ENCODE data around the gene NR5A1.

Gene NR5A1

DNA sequence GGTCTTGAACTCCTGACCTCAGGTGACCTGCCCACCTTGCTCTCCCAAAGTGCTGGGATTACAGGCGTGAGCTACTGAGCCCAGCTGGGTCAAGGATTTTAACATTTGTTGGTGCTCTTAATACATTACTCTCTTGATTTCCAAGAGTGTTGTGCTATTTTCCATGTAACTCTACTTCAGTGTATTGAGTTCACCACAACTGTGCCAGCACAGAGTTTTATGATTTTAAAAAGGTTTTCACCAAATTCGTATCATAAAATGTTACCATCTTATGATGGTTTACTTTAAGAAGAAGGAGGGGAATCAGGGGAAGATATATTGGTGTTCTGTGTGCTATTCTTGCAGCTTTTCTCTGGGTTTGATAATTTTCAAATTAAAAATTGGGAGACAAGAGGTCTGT lies 63.6 kb downstream of the NR5A1 start:
- no peaks in the 10 kb centered on the region for H3F3A ChIP-seq (ENCODE audit: insufficient read depth, low read length)
- H4K20me1 ChIP-seq (ENCODE audit: insufficient read depth, low read length): no peaks in the 10 kb centered on the region
- TF ChIP-seq, protein P1, sequence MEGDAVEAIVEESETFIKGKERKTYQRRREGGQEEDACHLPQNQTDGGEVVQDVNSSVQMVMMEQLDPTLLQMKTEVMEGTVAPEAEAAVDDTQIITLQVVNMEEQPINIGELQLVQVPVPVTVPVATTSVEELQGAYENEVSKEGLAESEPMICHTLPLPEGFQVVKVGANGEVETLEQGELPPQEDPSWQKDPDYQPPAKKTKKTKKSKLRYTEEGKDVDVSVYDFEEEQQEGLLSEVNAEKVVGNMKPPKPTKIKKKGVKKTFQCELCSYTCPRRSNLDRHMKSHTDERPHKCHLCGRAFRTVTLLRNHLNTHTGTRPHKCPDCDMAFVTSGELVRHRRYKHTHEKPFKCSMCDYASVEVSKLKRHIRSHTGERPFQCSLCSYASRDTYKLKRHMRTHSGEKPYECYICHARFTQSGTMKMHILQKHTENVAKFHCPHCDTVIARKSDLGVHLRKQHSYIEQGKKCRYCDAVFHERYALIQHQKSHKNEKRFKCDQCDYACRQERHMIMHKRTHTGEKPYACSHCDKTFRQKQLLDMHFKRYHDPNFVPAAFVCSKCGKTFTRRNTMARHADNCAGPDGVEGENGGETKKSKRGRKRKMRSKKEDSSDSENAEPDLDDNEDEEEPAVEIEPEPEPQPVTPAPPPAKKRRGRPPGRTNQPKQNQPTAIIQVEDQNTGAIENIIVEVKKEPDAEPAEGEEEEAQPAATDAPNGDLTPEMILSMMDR (IDR thresholded peaks at IDR 0.05; ENCODE audit: low read length): no peak
- TF ChIP-seq EZH2 (optimal IDR thresholded peaks at IDR 0.05; ENCODE audit: low read depth, low read length): no peak
- no peak for TF ChIP-seq EZH2phosphoT487 (IDR thresholded peaks at IDR 0.05; ENCODE audit: low read length)
- H2AFZ ChIP-seq (ENCODE audit: low read length): no peak overlapping the region
- no peak overlapping the region for H3K4me3 ChIP-seq (ENCODE audit: low read length)
- no peak for DNase-seq
- H3K4me1 ChIP-seq (ENCODE audit: low read length): no peaks in the 10 kb centered on the region
- H3K9me2 ChIP-seq (replicated peaks; ENCODE audit: insufficient read depth, low read length): no peaks in the 10 kb centered on the region
- H3K9me3 ChIP-seq (replicated peaks; ENCODE audit: insufficient read depth, low read length): no peaks in the 10 kb centered on the region
- H3K79me2 ChIP-seq (ENCODE audit: low read length): no peaks in the 10 kb centered on the region
- no peaks in the 10 kb centered on the region for H3K36me3 ChIP-seq (replicated peaks; ENCODE audit: insufficient read depth, low read length)
- H3K27me3 ChIP-seq (replicated peaks; ENCODE audit: insufficient read depth, low read length): no peaks in the 10 kb centered on the region
- no peak overlapping the region for H3K9ac ChIP-seq (ENCODE audit: low read length)
- no peak overlapping the region for H3K27ac ChIP-seq (ENCODE audit: low read length)
- H3K4me2 ChIP-seq (ENCODE audit: low read depth, low read length): no peak overlapping the region

- Histone ChIP-seq H3K4me1 (ENCODE audit: low read length) (no peaks in the 10 kb centered on the region), H3K79me2 (ENCODE audit: low read length) (no peaks in the 10 kb centered on the region), H3K27ac (ENCODE audit: low read length) (no peak overlapping the region)
Measured at GRCh38 chr9:124442826-124443225, 64.4 kb downstream of the NR5A1 start.

GRCh38 chr9:124442379-124442778 lies 64.8 kb downstream of the NR5A1 start:
- no peaks in the 10 kb centered on the region for H4K20me1 ChIP-seq (ENCODE audit: insufficient read depth, low read length)
- no peaks in the 10 kb centered on the region for H3K9me3 ChIP-seq (replicated peaks; ENCODE audit: insufficient read depth, low read length)
- no peak overlapping the region for H3K4me2 ChIP-seq (ENCODE audit: low read depth, low read length)
- H3K79me2 ChIP-seq (ENCODE audit: low read length): no peaks in the 10 kb centered on the region
- TF ChIP-seq, protein P1 (IDR thresholded peaks at IDR 0.05; ENCODE audit: low read length): no peak
- TF ChIP-seq EZH2 (optimal IDR thresholded peaks at IDR 0.05; ENCODE audit: low read depth, low read length) (no peak), EZH2phosphoT487 (IDR thresholded peaks at IDR 0.05; ENCODE audit: low read length) (no peak)
- H3K27me3 ChIP-seq (replicated peaks; ENCODE audit: insufficient read depth, low read length): no peaks in the 10 kb centered on the region
- no peak overlapping the region for H3K4me3 ChIP-seq (ENCODE audit: low read length)
- DNase-seq: no peak
- no peak overlapping the region for H3K27ac ChIP-seq (ENCODE audit: low read length)
- no peaks in the 10 kb centered on the region for H3F3A ChIP-seq (ENCODE audit: insufficient read depth, low read length)
- H2AFZ ChIP-seq (ENCODE audit: low read length): no peak overlapping the region
- no peaks in the 10 kb centered on the region for H3K36me3 ChIP-seq (replicated peaks; ENCODE audit: insufficient read depth, low read length)
- no peak overlapping the region for H3K9ac ChIP-seq (ENCODE audit: low read length)
- no peaks in the 10 kb centered on the region for H3K4me1 ChIP-seq (ENCODE audit: low read length)
- H3K9me2 ChIP-seq (replicated peaks; ENCODE audit: insufficient read depth, low read length): no peaks in the 10 kb centered on the region

More at GRCh38 chr9:124442826-124443225, 64.4 kb downstream of the NR5A1 start:
- no peaks in the 10 kb centered on the region for H3K9me3 ChIP-seq (replicated peaks; ENCODE audit: insufficient read depth, low read length)
- DNase-seq: no peak
- H3K36me3 ChIP-seq (replicated peaks; ENCODE audit: insufficient read depth, low read length): no peaks in the 10 kb centered on the region
- H4K20me1 ChIP-seq (ENCODE audit: insufficient read depth, low read length): no peaks in the 10 kb centered on the region
- H3K9me2 ChIP-seq (replicated peaks; ENCODE audit: insufficient read depth, low read length): no peaks in the 10 kb centered on the region
- no peaks in the 10 kb centered on the region for H3F3A ChIP-seq (ENCODE audit: insufficient read depth, low read length)
- no peaks in the 10 kb centered on the region for H3K27me3 ChIP-seq (replicated peaks; ENCODE audit: insufficient read depth, low read length)
- H3K4me3 ChIP-seq (ENCODE audit: low read length): no peak overlapping the region
- no peak overlapping the region for H2AFZ ChIP-seq (ENCODE audit: low read length)
- no peak overlapping the region for H3K4me2 ChIP-seq (ENCODE audit: low read depth, low read length)
- no peak overlapping the region for H3K9ac ChIP-seq (ENCODE audit: low read length)
- no peak for TF ChIP-seq EZH2phosphoT487 (IDR thresholded peaks at IDR 0.05; ENCODE audit: low read length)
- no peak for TF ChIP-seq EZH2 (optimal IDR thresholded peaks at IDR 0.05; ENCODE audit: low read depth, low read length)
- TF ChIP-seq, protein P1 (IDR thresholded peaks at IDR 0.05; ENCODE audit: low read length): no peak
